Natural killer cell treated with Interleukin-12 subunit alpha and Interleukin-12 subunit beta and Interleukin-15 and Interleukin-18, amount 100 ng/mL, for 72 hours (primary cell): ENCODE results near the gene FAM118A. TPM values are rescaled to one million over a fixed set of nuclear protein-coding genes. Genes with fewer than 3 reads are reported as not detected.
"Not testable (repeated sequence)": the region's sequence is repeated elsewhere in the genome, so short reads cannot be mapped to it uniquely, and the experiment has no call there.

Experiments
- ATAC-seq, 2 donors: fragments of 150-1000 bp; cut with Tn5 transposase in 1 of 2; sonication (Bioruptor Pico), chemical (Tn5 transposase) in 1 of 2; 2 replicates each; pipeline ENCODE4 v1.10.0; 2021
- DNase-seq: peaks from one replicate; pipeline ENCODE4 v3.0.0; 2022; ENCODE audit warnings: low spot score
- H3K27ac Mint-ChIP-seq, 2 donors: 1 replicate in 1 of 2; 2 replicates in 1 of 2; pipeline ENCODE4 v1.8.0; 2022; ENCODE audit warnings: mixed read lengths in 2 of 2, mild to moderate bottlenecking in 1 of 2, moderate library complexity in 1 of 2
- H3K27me3 Mint-ChIP-seq, 2 donors: 1 replicate in 1 of 2; 2 replicates in 1 of 2; pipeline ENCODE4 v1.8.0; 2022; ENCODE audit warnings: mixed read lengths in 2 of 2
- H3K36me3 Mint-ChIP-seq: one replicate; pipeline ENCODE4 v1.8.0; 2022; ENCODE audit warnings: mixed read lengths
- H3K4me1 Mint-ChIP-seq, 2 donors: 1 replicate in 1 of 2; 2 replicates in 1 of 2; pipeline ENCODE4 v1.8.0; 2022; ENCODE audit warnings: low read depth in 2 of 2, mixed read lengths in 2 of 2, mild to moderate bottlenecking in 1 of 2
- H3K4me3 Mint-ChIP-seq: one replicate; pipeline ENCODE4 v1.8.0; 2022; ENCODE audit warnings: mixed read lengths
- H3K9me3 Mint-ChIP-seq: 2 replicates; pipeline ENCODE4 v1.8.0; 2022; ENCODE audit warnings: mixed read lengths
- total RNA-seq, 2 donors: library from RNA; stranded (reverse); gene quantifications; one replicate each; pipeline ENCODE4 v1.2.3, GENCODE V29; 2022

FAM118A gene
- 100 to 1,000 TPM in 1 of 2 donors, 10 to 100 TPM in 1; 24.9 to 138 TPM for total RNA-seq

- Mint-ChIP-seq H3K4me3 (peak within 1 kb of the TSS; percentile 78), H3K27ac (peak within 1 kb of the TSS; percentile 87 to 88), H3K4me1 (peaks cover 26 to 28% of the 10 kb centered on the region in 2 donors), H3K9me3 (no peaks in the 10 kb centered on the region), H3K36me3 (no peaks in the 10 kb centered on the region), H3K27me3 (no peaks in the 10 kb centered on the region)
- peak; percentile 97 for DNase-seq
- peak; percentile 94 to 96 for ATAC-seq
Measured at GRCh38 chr22:45309422-45310227, at the start of gene FAM118A. Gene FAM118A, plus strand, starts transcription at chr22:45309934. Its CDS starts 12,446 bp downstream, at chr22:45322380.

GRCh38 chr22:45260395-45260759, 49.4 kb upstream of the FAM118A start:
- not testable (repeated sequence) for ATAC-seq, H3K27me3 Mint-ChIP-seq, H3K4me3 Mint-ChIP-seq, H3K36me3 Mint-ChIP-seq, H3K9me3 Mint-ChIP-seq, H3K27ac Mint-ChIP-seq, DNase-seq
- H3K4me1 Mint-ChIP-seq, result peaks cover 7 to 12% of the 10 kb centered on the region in 2 donors

- H3K4me1 Mint-ChIP-seq, result peaks cover 4 to 7% of the 10 kb centered on the region in 2 donors
- ATAC-seq (no peak), DNase-seq (no peak)
- H3K36me3 Mint-ChIP-seq, result no peaks in the 10 kb centered on the region
- H3K27ac Mint-ChIP-seq, result no peak overlapping the region
- no peak overlapping the region for H3K4me3 Mint-ChIP-seq
- H3K9me3 Mint-ChIP-seq, result no peaks in the 10 kb centered on the region
- H3K27me3 Mint-ChIP-seq, result peaks cover 7 to 10% of the 10 kb centered on the region in 2 donors
Measured at GRCh38 chr22:45261407-45262088, 48.2 kb upstream of the FAM118A start.

- H3K4me1 Mint-ChIP-seq, result peaks cover 4 to 7% of the 10 kb centered on the region in 2 donors
- peaks cover 13 to 14% of the 10 kb centered on the region in 2 donors for H3K27me3 Mint-ChIP-seq
- ATAC-seq (no peak), DNase-seq (no peak)
- H3K36me3 Mint-ChIP-seq, result no peaks in the 10 kb centered on the region
- H3K9me3 Mint-ChIP-seq, result no peaks in the 10 kb centered on the region
- no peak overlapping the region for H3K27ac Mint-ChIP-seq
- no peak overlapping the region for H3K4me3 Mint-ChIP-seq
Measured at GRCh38 chr22:45262195-45262930, 47.4 kb upstream of the FAM118A start.

- peaks cover 13 to 14% of the 10 kb centered on the region in 2 donors for H3K27me3 Mint-ChIP-seq
- no peak for ATAC-seq
- no peaks in the 10 kb centered on the region for H3K9me3 Mint-ChIP-seq
- no peak overlapping the region for H3K4me3 Mint-ChIP-seq
- H3K36me3 Mint-ChIP-seq, result no peaks in the 10 kb centered on the region
- H3K4me1 Mint-ChIP-seq, result peaks cover 4 to 7% of the 10 kb centered on the region in 2 donors
- no peak for DNase-seq
- no peak overlapping the region for H3K27ac Mint-ChIP-seq
Measured at GRCh38 chr22:45262931-45263462, 46.7 kb upstream of the FAM118A start.

GRCh38 chr22:45263463-45264269, 46.1 kb upstream of the FAM118A start:
- no peak for DNase-seq
- H3K4me1 Mint-ChIP-seq, result peaks cover 4 to 9% of the 10 kb centered on the region in 2 donors
- no peak overlapping the region for H3K4me3 Mint-ChIP-seq
- H3K36me3 Mint-ChIP-seq, result no peaks in the 10 kb centered on the region
- peaks cover 13 to 14% of the 10 kb centered on the region in 2 donors for H3K27me3 Mint-ChIP-seq
- H3K27ac Mint-ChIP-seq, result peak overlapping the region in 1 of 2 donors; percentile 30
- no peaks in the 10 kb centered on the region for H3K9me3 Mint-ChIP-seq
- ATAC-seq, result peak; percentile 58 to 83

GRCh38 chr22:45265535-45265934, 44.2 kb upstream of the FAM118A start:
- DNase-seq (no peak), ATAC-seq (no peak)
- Mint-ChIP-seq H3K27me3 (peaks cover 23 to 24% of the 10 kb centered on the region in 2 donors), H3K27ac (no peak overlapping the region), H3K4me1 (peaks cover 14 to 15% of the 10 kb centered on the region in 2 donors), H3K9me3 (no peaks in the 10 kb centered on the region), H3K36me3 (no peaks in the 10 kb centered on the region), H3K4me3 (no peak overlapping the region)

- no peaks in the 10 kb centered on the region for H3K36me3 Mint-ChIP-seq
- no peak overlapping the region for H3K27ac Mint-ChIP-seq
- no peak for DNase-seq
Measured at GRCh38 chr22:45268167-45268957, 41.4 kb upstream of the FAM118A start.

GRCh38 chr22:45268958-45269844, 40.5 kb upstream of the FAM118A start:
- Mint-ChIP-seq H3K4me3 (peak overlapping the region; percentile 75), H3K27ac (peak overlapping the region in 1 of 2 donors; percentile 55), H3K36me3 (no peaks in the 10 kb centered on the region), H3K4me1 (peaks cover 10 to 11% of the 10 kb centered on the region in 2 donors), H3K27me3 (peaks cover 27 to 31% of the 10 kb centered on the region in 2 donors), H3K9me3 (no peaks in the 10 kb centered on the region)
- ATAC-seq, result peak; percentile 95
- DNase-seq, result peak; percentile 88

More at GRCh38 chr22:45268167-45268957, 41.4 kb upstream of the FAM118A start:
- Mint-ChIP-seq H3K4me3 (peak overlapping the region; percentile 75), H3K4me1 (peaks cover 14 to 15% of the 10 kb centered on the region in 2 donors), H3K27me3 (peaks cover 26 to 27% of the 10 kb centered on the region in 2 donors), H3K9me3 (no peaks in the 10 kb centered on the region)
- ATAC-seq, result peak in 1 of 2 donors; percentile 15

- peaks cover 26 to 33% of the 10 kb centered on the region in 2 donors for H3K27me3 Mint-ChIP-seq
- H3K36me3 Mint-ChIP-seq, result no peaks in the 10 kb centered on the region
- DNase-seq (no peak), ATAC-seq (no peak)
- peak overlapping the region; percentile 75 for H3K4me3 Mint-ChIP-seq
- peaks cover 10 to 11% of the 10 kb centered on the region in 2 donors for H3K4me1 Mint-ChIP-seq
- H3K27ac Mint-ChIP-seq, result peak overlapping the region in 1 of 2 donors; percentile 55
- H3K9me3 Mint-ChIP-seq, result no peaks in the 10 kb centered on the region
Measured at GRCh38 chr22:45270095-45271020, 39.4 kb upstream of the FAM118A start.
